ENCODE data around the gene ASL.
"Not testable (repeated sequence)": the region's sequence is repeated elsewhere in the genome, so short reads cannot be mapped to it uniquely, and the experiment has no call there.

ASL gene

DNA sequence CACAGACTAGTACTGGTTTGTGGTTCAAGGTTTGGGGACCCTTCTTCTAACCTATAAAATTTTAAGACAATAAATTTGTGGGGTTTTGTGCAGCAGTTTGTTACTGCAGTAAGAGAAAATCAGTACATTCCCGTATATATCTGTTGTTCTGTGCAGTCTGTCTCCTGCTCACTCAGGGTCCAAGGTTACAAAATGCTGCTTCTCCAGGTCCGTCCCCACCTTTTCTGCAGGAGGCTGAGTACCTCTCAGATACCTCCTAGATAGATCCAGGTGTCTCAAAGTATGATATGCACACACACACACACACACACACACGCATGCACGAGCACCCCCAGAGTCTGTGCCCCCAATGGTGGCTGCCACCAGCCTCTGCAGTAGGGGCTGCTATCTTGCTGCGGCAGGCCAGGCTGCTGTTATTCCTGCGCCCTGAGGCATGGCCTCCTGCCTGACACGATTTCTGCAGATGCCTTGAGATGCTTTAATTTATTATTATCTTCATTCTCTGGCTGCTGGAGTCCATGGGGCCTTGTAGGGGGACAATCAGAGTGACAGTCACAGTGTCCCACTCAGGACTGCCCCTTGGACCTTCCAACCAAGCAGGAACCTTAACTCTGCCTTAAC is 25.2 kb upstream of the ASL start:
- Histone ChIP-seq H3K27me3 (ENCODE audit: control insufficient read depth, insufficient read depth, low read length) (no peaks in the 10 kb centered on the region), H3K4me3 (ENCODE audit: low read length) (no peak overlapping the region), H3K4me1 (ENCODE audit: control insufficient read depth, insufficient read depth, low read length) (no peaks in the 10 kb centered on the region), H3K27ac (ENCODE audit: low read depth, low read length) (no peak overlapping the region), H3K36me3 (ENCODE audit: control insufficient read depth, insufficient read depth, low read length) (no peaks in the 10 kb centered on the region), H3K9ac (ENCODE audit: low read length) (no peak overlapping the region)

DNA sequence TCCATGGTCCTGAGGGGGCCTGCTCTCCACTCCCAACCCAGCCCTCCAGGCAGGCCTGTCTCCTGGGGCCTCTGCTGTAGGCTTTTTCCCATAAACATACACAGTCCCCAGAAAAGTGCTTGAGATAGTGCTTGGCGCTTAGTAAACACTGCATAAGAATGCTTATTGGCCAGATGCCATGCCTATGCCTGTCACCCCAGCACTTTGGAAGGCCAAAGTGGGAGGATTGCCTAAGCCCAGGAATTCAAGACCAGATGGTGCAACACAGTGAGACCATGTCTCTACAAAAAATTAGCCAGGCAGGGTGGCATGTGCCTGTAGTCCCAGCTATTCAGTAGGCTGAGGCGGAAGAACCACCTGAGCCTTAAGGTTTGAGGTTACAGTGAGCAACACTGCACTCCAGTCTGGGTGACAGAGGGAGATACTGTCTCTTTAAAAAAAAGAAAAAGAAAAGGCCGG is 24.6 kb upstream of the ASL start:
- Histone ChIP-seq H3K36me3 (ENCODE audit: control insufficient read depth, insufficient read depth, low read length) (no peaks in the 10 kb centered on the region), H3K4me3 (ENCODE audit: low read length) (no peak overlapping the region), H3K4me1 (ENCODE audit: control insufficient read depth, insufficient read depth, low read length) (no peaks in the 10 kb centered on the region), H3K27ac (ENCODE audit: low read depth, low read length) (no peak overlapping the region), H3K9ac (ENCODE audit: low read length) (no peak overlapping the region), H3K27me3 (ENCODE audit: control insufficient read depth, insufficient read depth, low read length) (no peaks in the 10 kb centered on the region)

DNA sequence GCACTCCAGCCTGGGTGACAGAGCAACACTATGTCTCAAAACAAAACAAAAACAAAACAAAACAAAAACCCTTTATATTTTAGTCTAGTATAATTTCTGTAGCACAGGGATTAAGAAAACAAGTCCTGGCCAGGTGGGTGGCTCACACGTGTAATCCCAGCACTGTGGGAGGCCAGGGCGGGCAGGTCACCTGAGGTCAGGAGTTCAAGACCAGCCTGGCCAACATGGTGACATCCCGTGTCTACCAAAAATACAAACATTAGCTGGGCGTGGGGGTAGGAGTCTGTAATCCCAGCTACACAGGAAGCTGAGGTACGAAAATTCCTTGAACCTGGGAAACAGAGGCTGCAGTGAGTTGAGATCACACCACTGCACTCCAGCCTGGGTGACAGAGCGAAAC is 23.2 kb upstream of the ASL start:
- no peaks in the 10 kb centered on the region for H3K27me3 ChIP-seq (ENCODE audit: control insufficient read depth, insufficient read depth, low read length)
- H3K4me3 ChIP-seq (ENCODE audit: low read length) = no peak overlapping the region
- no peaks in the 10 kb centered on the region for H3K36me3 ChIP-seq (ENCODE audit: control insufficient read depth, insufficient read depth, low read length)
- H3K4me1 ChIP-seq (ENCODE audit: control insufficient read depth, insufficient read depth, low read length) = no peaks in the 10 kb centered on the region
- H3K27ac ChIP-seq (ENCODE audit: low read depth, low read length) = no peak overlapping the region
- H3K9ac ChIP-seq (ENCODE audit: low read length) = no peak overlapping the region

DNA sequence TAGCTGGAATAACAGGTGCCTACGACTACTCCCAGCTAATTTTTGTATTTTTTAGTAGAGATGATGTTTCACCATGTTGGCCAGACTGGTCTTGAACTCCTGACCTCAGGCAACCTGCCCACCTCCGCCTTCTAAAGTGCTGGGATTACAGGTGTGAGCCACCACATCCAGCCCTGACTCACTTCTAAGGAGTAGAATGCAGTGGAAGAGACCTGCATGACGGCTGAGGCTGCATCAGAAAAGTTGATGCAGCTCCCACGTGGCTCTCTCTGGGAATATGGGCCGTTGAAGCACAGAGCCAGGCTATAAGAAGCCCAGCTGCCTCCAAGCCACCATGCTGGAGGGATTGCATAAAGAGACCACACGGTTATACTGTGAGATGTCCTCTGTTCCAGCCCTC is 21.6 kb upstream of the ASL start:
- Histone ChIP-seq H3K36me3 (ENCODE audit: control insufficient read depth, insufficient read depth, low read length) (no peaks in the 10 kb centered on the region), H3K27ac (ENCODE audit: low read depth, low read length) (no peak overlapping the region), H3K4me1 (ENCODE audit: control insufficient read depth, insufficient read depth, low read length) (no peaks in the 10 kb centered on the region), H3K4me3 (ENCODE audit: low read length) (no peak overlapping the region), H3K9ac (ENCODE audit: low read length) (no peak overlapping the region), H3K27me3 (ENCODE audit: control insufficient read depth, insufficient read depth, low read length) (no peaks in the 10 kb centered on the region)

DNA sequence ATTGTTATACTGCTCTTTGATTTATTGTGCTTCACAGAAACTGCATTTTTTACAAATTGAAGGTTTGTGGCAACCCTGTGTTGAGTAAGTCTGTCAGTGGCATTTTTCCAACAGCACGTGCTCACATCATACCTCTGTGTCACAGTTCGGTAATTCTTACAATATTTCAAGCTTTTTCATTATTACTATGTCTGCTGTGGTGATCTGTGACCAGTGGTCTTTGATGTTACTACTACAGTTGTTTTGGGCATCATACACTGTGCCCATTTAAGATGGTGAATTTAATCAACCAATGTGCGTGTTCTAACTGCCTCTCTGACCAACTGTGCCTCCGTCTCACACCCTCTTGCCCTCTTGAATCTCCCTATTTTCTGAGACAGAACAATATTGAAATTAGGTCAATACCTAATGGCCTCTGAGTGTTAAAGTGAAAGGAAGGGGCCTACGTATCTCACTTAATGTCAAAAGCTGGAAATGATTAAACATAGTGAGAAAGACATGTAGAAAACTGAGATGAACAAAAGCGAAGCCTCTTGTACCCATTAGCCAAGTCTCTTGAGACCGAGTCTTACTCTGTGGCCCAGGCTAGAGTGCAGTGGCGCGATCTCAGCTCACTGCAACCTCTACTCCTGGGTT is 20.2 kb upstream of the ASL start:
- Histone ChIP-seq H3K4me1 (ENCODE audit: control insufficient read depth, insufficient read depth, low read length) (no peaks in the 10 kb centered on the region), H3K4me3 (ENCODE audit: low read length) (no peak overlapping the region), H3K36me3 (ENCODE audit: control insufficient read depth, insufficient read depth, low read length) (no peaks in the 10 kb centered on the region), H3K27me3 (ENCODE audit: control insufficient read depth, insufficient read depth, low read length) (no peaks in the 10 kb centered on the region), H3K27ac (ENCODE audit: low read depth, low read length) (no peak overlapping the region), H3K9ac (ENCODE audit: low read length) (no peak overlapping the region)

DNA sequence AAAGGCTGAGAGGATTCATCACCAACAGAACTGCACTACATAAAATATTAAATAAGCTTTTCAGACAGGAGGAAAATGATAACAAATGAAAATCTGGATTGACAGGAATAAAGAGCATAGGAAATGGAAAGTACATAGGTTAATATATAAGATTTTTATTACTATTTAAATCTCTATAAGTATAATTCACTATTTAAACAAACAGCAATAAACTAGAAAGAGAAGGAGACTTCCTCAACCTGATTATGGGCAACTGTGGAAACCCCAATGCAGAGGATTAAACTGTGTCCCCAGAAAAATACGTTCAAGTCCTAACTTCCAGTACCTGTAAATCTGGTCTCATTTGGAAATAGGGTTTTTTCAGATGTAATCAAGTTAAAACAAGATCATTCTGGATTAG is 14.8 kb upstream of the ASL start:
- H3K27me3 ChIP-seq (ENCODE audit: control insufficient read depth, insufficient read depth, low read length) = no peaks in the 10 kb centered on the region
- no peak overlapping the region for H3K27ac ChIP-seq (ENCODE audit: low read depth, low read length)
- H3K4me1 ChIP-seq (ENCODE audit: control insufficient read depth, insufficient read depth, low read length) = no peaks in the 10 kb centered on the region
- no peaks in the 10 kb centered on the region for H3K36me3 ChIP-seq (ENCODE audit: control insufficient read depth, insufficient read depth, low read length)
- no peak overlapping the region for H3K9ac ChIP-seq (ENCODE audit: low read length)
- H3K4me3 ChIP-seq (ENCODE audit: low read length) = no peak overlapping the region

DNA sequence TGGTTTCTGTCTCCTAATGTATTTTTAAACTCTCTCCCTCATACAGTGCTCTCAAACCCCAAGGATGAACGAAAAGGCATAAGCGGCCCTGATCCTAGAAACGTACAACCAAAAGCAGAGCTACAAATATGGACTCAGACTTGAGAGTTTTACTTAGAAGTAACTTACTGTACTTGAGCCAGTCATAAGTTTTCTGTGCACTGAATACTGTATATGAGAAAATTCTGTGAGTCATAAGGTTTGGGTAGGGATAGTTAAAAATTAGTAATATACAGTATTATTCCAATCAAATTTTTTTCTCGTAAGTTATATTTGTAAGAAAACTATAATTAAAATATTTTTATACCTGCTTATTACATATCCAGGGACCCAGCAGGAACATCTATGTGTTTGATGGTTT is 5.9 kb upstream of the ASL start:
- Histone ChIP-seq H3K27ac (ENCODE audit: low read depth, low read length) (no peak overlapping the region), H3K9ac (ENCODE audit: low read length) (no peak overlapping the region), H3K27me3 (ENCODE audit: control insufficient read depth, insufficient read depth, low read length) (no peaks in the 10 kb centered on the region), H3K4me1 (ENCODE audit: control insufficient read depth, insufficient read depth, low read length) (no peaks in the 10 kb centered on the region), H3K4me3 (ENCODE audit: low read length) (no peak overlapping the region), H3K36me3 (ENCODE audit: control insufficient read depth, insufficient read depth, low read length) (no peaks in the 10 kb centered on the region)

DNA sequence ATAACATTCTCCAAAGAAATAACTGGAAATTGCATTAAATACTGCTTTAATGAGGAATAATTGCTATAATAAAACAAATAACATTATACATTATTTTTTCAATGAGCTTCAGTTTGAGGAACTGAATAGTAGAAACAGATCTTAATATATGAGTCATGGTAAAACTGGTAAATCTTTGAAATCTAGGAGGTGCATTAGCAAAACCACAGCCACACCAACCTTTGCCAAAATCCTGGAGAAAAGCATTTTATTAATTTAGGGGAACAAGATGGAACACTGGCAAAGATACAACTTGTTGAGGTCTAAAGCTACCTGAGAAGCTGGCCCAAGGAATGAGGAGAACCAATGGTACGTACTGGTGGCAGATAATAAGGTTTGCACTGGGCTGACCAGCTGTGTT is 5.4 kb upstream of the ASL start:
- Histone ChIP-seq H3K36me3 (ENCODE audit: control insufficient read depth, insufficient read depth, low read length) (no peaks in the 10 kb centered on the region), H3K27ac (ENCODE audit: low read depth, low read length) (no peak overlapping the region), H3K9ac (ENCODE audit: low read length) (no peak overlapping the region), H3K4me1 (ENCODE audit: control insufficient read depth, insufficient read depth, low read length) (no peaks in the 10 kb centered on the region), H3K27me3 (ENCODE audit: control insufficient read depth, insufficient read depth, low read length) (no peaks in the 10 kb centered on the region), H3K4me3 (ENCODE audit: low read length) (no peak overlapping the region)

DNA sequence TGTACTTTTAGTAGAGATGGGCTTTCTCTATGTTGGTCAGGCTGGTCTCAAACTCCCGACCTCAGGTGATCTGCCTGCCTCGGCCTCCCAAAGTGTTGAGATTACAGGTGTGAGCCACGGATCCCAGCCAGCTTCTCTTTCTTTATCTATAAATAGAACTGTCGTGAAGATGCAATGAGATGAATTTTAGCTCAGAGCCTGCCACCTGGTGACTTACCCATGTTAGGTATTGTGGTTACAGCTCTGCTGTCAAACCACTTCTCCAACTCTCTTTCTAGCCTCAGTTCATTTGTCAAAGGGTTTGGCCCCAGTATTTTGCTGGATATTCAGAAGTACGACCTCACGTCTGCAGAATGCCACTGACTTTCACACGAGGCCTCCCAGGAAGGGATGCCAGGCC is 3.4 kb upstream of the ASL start:
- H3K36me3 ChIP-seq (ENCODE audit: control insufficient read depth, insufficient read depth, low read length); H3K27me3 ChIP-seq (ENCODE audit: control insufficient read depth, insufficient read depth, low read length); H3K4me1 ChIP-seq (ENCODE audit: control insufficient read depth, insufficient read depth, low read length); H3K27ac ChIP-seq (ENCODE audit: low read depth, low read length); H3K9ac ChIP-seq (ENCODE audit: low read length); H3K4me3 ChIP-seq (ENCODE audit: low read length): not testable (repeated sequence)

DNA sequence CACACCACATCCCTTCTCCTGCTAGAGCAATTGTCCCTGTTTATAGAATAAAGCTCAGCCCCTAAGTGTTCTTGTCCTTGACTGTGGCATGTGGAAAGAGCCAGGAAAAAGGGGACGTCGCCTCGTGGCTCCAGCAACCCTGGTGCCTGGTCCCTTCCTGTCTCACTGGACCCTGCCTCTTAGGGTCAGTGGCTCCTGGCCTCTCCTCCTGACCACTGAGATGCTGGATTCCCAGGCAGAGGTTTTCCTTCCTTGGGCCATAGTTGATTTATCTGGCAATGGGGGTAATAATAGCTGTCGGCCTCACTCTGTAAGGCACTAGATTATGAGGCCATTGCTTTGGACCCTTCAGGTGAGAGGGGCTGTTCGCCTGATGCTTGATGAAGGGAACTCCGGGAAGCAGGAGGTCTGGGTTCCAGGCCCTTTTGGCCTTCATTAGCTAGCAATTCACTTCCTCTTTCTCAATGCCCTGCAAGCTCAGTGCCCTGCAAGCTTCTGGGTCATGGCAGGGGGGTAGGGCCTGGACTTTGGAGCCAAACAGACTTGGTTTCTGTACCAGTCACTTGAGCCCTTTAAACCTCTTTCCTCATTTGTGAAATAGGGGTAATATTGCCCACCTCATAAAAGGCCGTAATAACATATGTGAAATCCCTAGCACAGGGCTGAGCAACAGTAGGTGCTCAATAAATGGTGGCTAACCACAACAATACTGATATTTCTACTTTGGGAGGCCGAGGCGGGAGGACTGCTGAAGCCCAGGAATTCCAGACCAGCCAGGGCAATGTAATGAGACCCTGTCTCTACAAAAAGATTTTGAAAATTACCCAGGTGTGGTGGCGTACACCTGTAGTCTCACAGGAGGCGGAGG is 1.1 kb downstream of the ASL start:
- H3K9ac ChIP-seq (ENCODE audit: low read length) = peak overlapping the region; percentile 42
- H3K27ac ChIP-seq (ENCODE audit: low read depth, low read length) = no peak overlapping the region
- H3K4me1 ChIP-seq (ENCODE audit: control insufficient read depth, insufficient read depth, low read length) = no peaks in the 10 kb centered on the region
- H3K36me3 ChIP-seq (ENCODE audit: control insufficient read depth, insufficient read depth, low read length) = no peaks in the 10 kb centered on the region
- no peaks in the 10 kb centered on the region for H3K27me3 ChIP-seq (ENCODE audit: control insufficient read depth, insufficient read depth, low read length)
- peak overlapping the region; percentile 84 for H3K4me3 ChIP-seq (ENCODE audit: low read length)

DNA sequence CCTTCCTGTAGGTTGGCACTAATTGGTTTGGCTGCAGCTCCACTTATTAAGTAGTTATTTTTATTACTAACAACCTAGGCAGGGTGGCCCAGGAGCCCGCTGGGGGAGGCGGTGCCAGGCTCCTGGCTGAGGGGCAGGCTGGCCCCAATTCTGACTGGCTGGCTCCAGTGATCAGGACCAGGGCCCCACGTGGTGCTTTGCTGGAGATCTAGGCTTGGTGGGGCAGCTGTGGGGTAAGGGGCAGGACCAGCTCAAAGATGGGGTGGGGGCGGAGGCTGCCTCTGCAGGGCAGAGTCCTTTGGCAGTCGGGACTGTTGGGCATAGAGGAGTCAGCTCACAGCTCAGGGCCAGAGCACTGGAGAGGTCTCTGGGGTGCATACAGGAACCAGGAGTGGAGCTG is 2.4 kb downstream of the ASL start:
- H3K4me1 ChIP-seq (ENCODE audit: control insufficient read depth, insufficient read depth, low read length) = no peaks in the 10 kb centered on the region
- no peak overlapping the region for H3K4me3 ChIP-seq (ENCODE audit: low read length)
- H3K27me3 ChIP-seq (ENCODE audit: control insufficient read depth, insufficient read depth, low read length) = no peaks in the 10 kb centered on the region
- no peaks in the 10 kb centered on the region for H3K36me3 ChIP-seq (ENCODE audit: control insufficient read depth, insufficient read depth, low read length)
- H3K27ac ChIP-seq (ENCODE audit: low read depth, low read length) = no peak overlapping the region
- H3K9ac ChIP-seq (ENCODE audit: low read length) = no peak overlapping the region

DNA sequence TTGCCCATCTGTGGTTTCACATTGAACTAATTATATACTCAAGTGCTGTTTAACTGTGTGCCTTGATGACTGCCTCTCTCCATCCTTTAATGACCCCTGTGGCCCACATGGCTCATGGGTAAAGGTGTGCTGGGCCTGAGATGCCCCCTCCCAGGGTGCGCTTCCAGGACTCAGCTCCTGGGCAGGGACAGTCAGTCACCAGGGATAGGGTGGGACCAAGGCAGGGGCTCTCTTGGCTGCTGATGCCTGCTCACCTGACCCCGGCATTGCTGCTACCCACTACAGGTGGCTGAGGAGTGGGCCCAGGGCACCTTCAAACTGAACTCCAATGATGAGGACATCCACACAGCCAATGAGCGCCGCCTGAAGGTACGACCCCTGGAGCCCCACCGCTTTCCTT is 6.5 kb downstream of the ASL start:
- no peak overlapping the region for H3K9ac ChIP-seq (ENCODE audit: low read length)
- H3K27me3 ChIP-seq (ENCODE audit: control insufficient read depth, insufficient read depth, low read length) = no peaks in the 10 kb centered on the region
- H3K4me1 ChIP-seq (ENCODE audit: control insufficient read depth, insufficient read depth, low read length) = no peaks in the 10 kb centered on the region
- H3K4me3 ChIP-seq (ENCODE audit: low read length) = no peak overlapping the region
- H3K27ac ChIP-seq (ENCODE audit: low read depth, low read length) = no peak overlapping the region
- H3K36me3 ChIP-seq (ENCODE audit: control insufficient read depth, insufficient read depth, low read length) = peaks cover 10% of the 10 kb centered on the region
